GM18519 (cell line): ENCODE data around the gene MTUS2.
"Not testable (repeated sequence)": the region's sequence is repeated elsewhere in the genome, so short reads cannot be mapped to it uniquely, and the experiment has no call there.

ENCODE experiments used
- ATAC-seq: cut with Tn5 transposase; IDR thresholded peaks from one replicate; pipeline ENCODE4 v1.9.1; 2021; ENCODE audit warnings: mild to moderate bottlenecking, moderate library complexity; ENCODE audit not compliant: unreplicated experiment, low FRiP score

Gene MTUS2

GRCh38 chr13:28954810-28955209, 134.7 kb downstream of the MTUS2 start:
- ATAC-seq: no peak

- no peak for ATAC-seq
Measured at GRCh38 chr13:28955264-28955966, 135.3 kb downstream of the MTUS2 start.

GRCh38 chr13:28958018-28958417, 137.9 kb downstream of the MTUS2 start:
- ATAC-seq: no peak

- no peak for ATAC-seq
Measured at GRCh38 chr13:28958441-28958840, 138.3 kb downstream of the MTUS2 start.

GRCh38 chr13:28964052-28964451, 143.9 kb downstream of the MTUS2 start:
- ATAC-seq: no peak

- ATAC-seq: no peak
Measured at GRCh38 chr13:28964803-28965202, 144.7 kb downstream of the MTUS2 start.

- ATAC-seq: no peak
Measured at GRCh38 chr13:28967029-28967915, 147.1 kb downstream of the MTUS2 start.

GRCh38 chr13:28976195-28976594, 156.1 kb downstream of the MTUS2 start:
- ATAC-seq: no peak

GRCh38 chr13:28976636-28977035, 156.5 kb downstream of the MTUS2 start:
- no peak for ATAC-seq

- ATAC-seq: no peak
Measured at GRCh38 chr13:28978574-28978973, 158.4 kb downstream of the MTUS2 start.

GRCh38 chr13:28981530-28981929, 161.4 kb downstream of the MTUS2 start:
- ATAC-seq: no peak

- ATAC-seq: no peak
Measured at GRCh38 chr13:28983641-28984040, 163.5 kb downstream of the MTUS2 start.

- ATAC-seq: no peak
Measured at GRCh38 chr13:28984326-28984725, 164.2 kb downstream of the MTUS2 start.

GRCh38 chr13:28984825-28985224, 164.7 kb downstream of the MTUS2 start:
- no peak for ATAC-seq

GRCh38 chr13:28990378-28990777, 170.2 kb downstream of the MTUS2 start:
- ATAC-seq: not testable (repeated sequence)

GRCh38 chr13:28991764-28992163, 171.6 kb downstream of the MTUS2 start:
- no peak for ATAC-seq

GRCh38 chr13:29000826-29001225, 180.7 kb downstream of the MTUS2 start:
- no peak for ATAC-seq

GRCh38 chr13:29005035-29005762, 185.1 kb downstream of the MTUS2 start:
- no peak for ATAC-seq

- no peak for ATAC-seq
Measured at GRCh38 chr13:29005763-29006120, 185.6 kb downstream of the MTUS2 start.

- no peak for ATAC-seq
Measured at GRCh38 chr13:29006359-29006850, 186.3 kb downstream of the MTUS2 start.

- no peak for ATAC-seq
Measured at GRCh38 chr13:29008296-29008695, 188.2 kb downstream of the MTUS2 start.
